Measurements from ENCODE around the gene MAML2. TPM values are rescaled to one million over a fixed set of nuclear protein-coding genes. Genes with fewer than 3 reads are reported as not detected.

Gene MAML2
- total and polyA plus RNA-seq, 10 donors, result 2.7 to 43.4 (median 27.2) TPM

DNA sequence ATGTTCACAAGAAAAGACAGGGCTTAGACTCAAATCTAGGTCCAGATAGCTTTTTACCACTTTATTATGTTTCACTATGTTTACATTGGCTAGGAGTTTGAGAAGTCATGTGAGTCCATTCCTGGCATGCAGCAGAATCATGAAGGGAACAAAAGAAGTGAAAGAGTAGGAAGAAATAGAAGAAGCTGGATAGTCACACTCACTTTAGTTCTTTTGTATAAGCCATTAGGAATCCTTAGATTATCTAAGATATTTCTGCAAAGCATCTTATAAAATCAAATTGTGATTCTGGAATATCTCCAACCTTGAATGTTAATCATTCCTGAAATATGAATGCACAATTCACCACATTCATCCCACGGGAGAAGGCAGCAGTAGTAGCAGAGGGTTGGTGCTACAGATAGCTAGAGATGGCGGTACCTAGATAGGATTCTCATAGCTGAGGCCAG lies 31.9 kb downstream of the MAML2 start:
- no peak for DNase-seq
- 80 to 96% (median 88%) methylated on average over 2 of the region's 2 CpGs for WGBS, 5 donors
- Histone ChIP-seq H3K4me1 (peaks cover 19 to 84% (median 50%) of the 10 kb centered on the region in 6 donors), H3K27me3 (replicated peaks in 1 of 7) (no peaks in the 10 kb centered on the region), H3K9me3 (no peaks in the 10 kb centered on the region), H3K4me3 (no peak overlapping the region), H3K36me3 (peaks cover 0 to 6% (median 0%) of the 10 kb centered on the region in 6 donors), H3K27ac (peak overlapping the region in 1 of 8 donors; percentile 16)
- intact Hi-C loops (cut with DNase I; ENCODE audit: low total_unique reads), result no loop called here
- TF ChIP-seq POLR2AphosphoS5 (IDR thresholded peaks at IDR 0.05), result no peak

DNA sequence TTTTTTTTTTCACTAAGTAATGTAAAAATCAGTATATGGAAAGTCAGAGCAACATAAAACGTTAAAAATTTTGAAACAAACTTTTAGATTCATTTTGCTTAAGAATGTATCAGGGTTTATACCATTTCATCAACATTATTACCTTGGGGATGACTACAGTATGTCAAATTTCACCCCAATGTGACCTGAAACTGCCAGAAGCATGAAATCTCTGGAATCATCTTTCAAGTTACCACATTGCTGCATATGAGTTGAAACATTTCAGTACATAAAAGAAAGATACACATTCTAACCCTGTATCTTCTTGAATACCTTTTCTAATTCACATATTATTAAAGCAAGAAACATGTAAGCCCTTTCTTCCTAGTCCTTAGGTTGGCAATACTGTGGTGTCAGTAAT lies 32.8 kb downstream of the MAML2 start:
- Histone ChIP-seq H3K9me3 (no peaks in the 10 kb centered on the region), H3K36me3 (peaks cover 0 to 6% (median 0%) of the 10 kb centered on the region in 6 donors), H3K4me3 (no peak overlapping the region), H3K27ac (no peak overlapping the region), H3K4me1 (peaks cover 20 to 84% (median 55%) of the 10 kb centered on the region in 6 donors), H3K27me3 (replicated peaks in 1 of 7) (no peaks in the 10 kb centered on the region)
- WGBS, 5 donors, result 81 to 85% (median 85%) methylated on average over 1 of the region's 1 CpG
- DNase-seq, result no peak
- TF ChIP-seq POLR2A (IDR thresholded peaks at IDR 0.05), result no peak
- TF ChIP-seq POLR2AphosphoS5 (IDR thresholded peaks at IDR 0.05), result no peak
- TF ChIP-seq, protein P1, sequence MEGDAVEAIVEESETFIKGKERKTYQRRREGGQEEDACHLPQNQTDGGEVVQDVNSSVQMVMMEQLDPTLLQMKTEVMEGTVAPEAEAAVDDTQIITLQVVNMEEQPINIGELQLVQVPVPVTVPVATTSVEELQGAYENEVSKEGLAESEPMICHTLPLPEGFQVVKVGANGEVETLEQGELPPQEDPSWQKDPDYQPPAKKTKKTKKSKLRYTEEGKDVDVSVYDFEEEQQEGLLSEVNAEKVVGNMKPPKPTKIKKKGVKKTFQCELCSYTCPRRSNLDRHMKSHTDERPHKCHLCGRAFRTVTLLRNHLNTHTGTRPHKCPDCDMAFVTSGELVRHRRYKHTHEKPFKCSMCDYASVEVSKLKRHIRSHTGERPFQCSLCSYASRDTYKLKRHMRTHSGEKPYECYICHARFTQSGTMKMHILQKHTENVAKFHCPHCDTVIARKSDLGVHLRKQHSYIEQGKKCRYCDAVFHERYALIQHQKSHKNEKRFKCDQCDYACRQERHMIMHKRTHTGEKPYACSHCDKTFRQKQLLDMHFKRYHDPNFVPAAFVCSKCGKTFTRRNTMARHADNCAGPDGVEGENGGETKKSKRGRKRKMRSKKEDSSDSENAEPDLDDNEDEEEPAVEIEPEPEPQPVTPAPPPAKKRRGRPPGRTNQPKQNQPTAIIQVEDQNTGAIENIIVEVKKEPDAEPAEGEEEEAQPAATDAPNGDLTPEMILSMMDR (IDR thresholded peaks at IDR 0.05 in 8 of 11, conservative IDR thresholded peaks at IDR 0.05 in 3 of 11), result no peak
- intact Hi-C loops (cut with DNase I; ENCODE audit: low total_unique reads), result no loop called here

DNA sequence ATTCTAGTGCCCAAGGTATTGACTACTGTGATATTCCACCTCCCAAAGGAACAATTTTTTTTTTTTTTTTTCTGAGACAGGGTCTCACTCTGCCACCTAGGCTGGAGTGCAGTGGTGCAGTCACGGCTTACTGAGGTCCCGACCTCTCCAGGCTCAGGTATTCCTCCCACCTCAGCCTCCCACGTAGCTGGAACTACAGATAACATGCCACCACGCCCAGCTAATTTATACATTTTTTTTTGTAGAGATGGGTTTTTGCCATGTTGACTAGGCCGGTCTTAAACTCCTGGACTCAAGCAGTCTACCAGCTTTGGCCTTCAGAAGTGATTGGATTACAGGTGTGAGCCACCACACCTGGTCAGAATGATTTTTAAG lies 33.4 kb downstream of the MAML2 start:
- 77 to 96% (median 77%) methylated on average over 5 of the region's 5 CpGs for WGBS, 5 donors
- intact Hi-C loops (cut with DNase I; ENCODE audit: low total_unique reads), result no loop called here

DNA sequence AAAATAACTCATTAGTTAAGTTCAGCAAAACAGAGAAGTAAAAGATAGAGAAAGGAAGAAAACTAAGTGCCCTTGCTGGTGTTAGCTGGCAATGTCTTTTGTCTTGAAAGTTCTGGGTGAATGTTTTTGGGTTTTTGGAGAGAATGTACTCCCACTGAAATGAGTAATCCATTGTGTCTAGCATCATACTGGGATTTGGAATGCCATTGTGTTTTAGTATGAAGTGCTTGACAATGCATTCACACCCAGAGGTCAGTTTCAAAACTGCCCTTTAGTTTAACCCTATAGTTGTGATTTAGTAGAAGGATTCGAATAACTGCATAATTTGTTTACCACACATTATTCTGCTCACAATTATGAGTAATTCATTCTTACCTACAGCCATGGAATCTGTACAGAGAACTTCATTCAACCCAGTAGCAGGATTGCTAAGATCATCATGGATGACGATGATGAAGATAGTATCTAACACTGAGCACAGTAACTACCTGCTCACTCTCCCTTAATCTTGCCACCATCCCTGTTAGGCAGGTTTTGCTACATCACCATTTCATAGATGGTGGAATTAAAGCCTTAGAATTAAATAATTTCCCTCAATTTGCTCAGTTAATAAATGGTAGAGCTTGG lies 33.9 kb downstream of the MAML2 start:
- WGBS, 5 donors, result 87 to 96% (median 91%) methylated on average over 2 of the region's 2 CpGs
- Histone ChIP-seq H3K9me3 (no peaks in the 10 kb centered on the region), H3K4me3 (no peak overlapping the region), H3K36me3 (peaks cover 0 to 6% (median 0%) of the 10 kb centered on the region in 6 donors), H3K27me3 (replicated peaks in 1 of 7) (no peaks in the 10 kb centered on the region), H3K27ac (peak overlapping the region in 4 of 8 donors; percentile 34 to 83 (median 80)), H3K4me1 (peaks cover 9 to 84% (median 45%) of the 10 kb centered on the region in 6 donors)
- no peak for DNase-seq
- intact Hi-C loops (cut with DNase I; ENCODE audit: low total_unique reads), result no loop called here
- no peak for TF ChIP-seq POLR2AphosphoS5 (IDR thresholded peaks at IDR 0.05)
- TF ChIP-seq, protein P1 (IDR thresholded peaks at IDR 0.05 in 8 of 11, conservative IDR thresholded peaks at IDR 0.05 in 3 of 11), result no peak
- TF ChIP-seq POLR2A (IDR thresholded peaks at IDR 0.05), result no peak

More for the DNA sequence above, 33.4 kb downstream of the MAML2 start:
- Histone ChIP-seq H3K27ac (peak overlapping the region in 2 of 8 donors; percentile 80 to 83), H3K4me1 (peaks cover 14 to 84% (median 50%) of the 10 kb centered on the region in 6 donors), H3K4me3 (no peak overlapping the region), H3K36me3 (peaks cover 0 to 6% (median 0%) of the 10 kb centered on the region in 6 donors), H3K27me3 (replicated peaks in 1 of 7) (no peaks in the 10 kb centered on the region), H3K9me3 (no peaks in the 10 kb centered on the region)
- TF ChIP-seq, protein P1 (IDR thresholded peaks at IDR 0.05 in 8 of 11, conservative IDR thresholded peaks at IDR 0.05 in 3 of 11), result no peak
- TF ChIP-seq POLR2A (IDR thresholded peaks at IDR 0.05), result no peak
- TF ChIP-seq POLR2AphosphoS5 (IDR thresholded peaks at IDR 0.05), result no peak
- DNase-seq, result no peak

All from spleen (tissue), 11 donors.